ENCODE measurements around the gene PHKG2.
"Not testable (repeated sequence)": the region's sequence is repeated elsewhere in the genome, so short reads cannot be mapped to it uniquely, and the experiment has no call there.

Gene PHKG2, protein sequence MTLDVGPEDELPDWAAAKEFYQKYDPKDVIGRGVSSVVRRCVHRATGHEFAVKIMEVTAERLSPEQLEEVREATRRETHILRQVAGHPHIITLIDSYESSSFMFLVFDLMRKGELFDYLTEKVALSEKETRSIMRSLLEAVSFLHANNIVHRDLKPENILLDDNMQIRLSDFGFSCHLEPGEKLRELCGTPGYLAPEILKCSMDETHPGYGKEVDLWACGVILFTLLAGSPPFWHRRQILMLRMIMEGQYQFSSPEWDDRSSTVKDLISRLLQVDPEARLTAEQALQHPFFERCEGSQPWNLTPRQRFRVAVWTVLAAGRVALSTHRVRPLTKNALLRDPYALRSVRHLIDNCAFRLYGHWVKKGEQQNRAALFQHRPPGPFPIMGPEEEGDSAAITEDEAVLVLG

GRCh38 chr16:30747799-30748633, at the start of gene PHKG2:
Gene PHKG2, plus strand, starts transcription at chr16:30748425. Its CDS starts 396 bp downstream, at chr16:30748821.
- FAIRE-seq, result peak; percentile 85

DNA sequence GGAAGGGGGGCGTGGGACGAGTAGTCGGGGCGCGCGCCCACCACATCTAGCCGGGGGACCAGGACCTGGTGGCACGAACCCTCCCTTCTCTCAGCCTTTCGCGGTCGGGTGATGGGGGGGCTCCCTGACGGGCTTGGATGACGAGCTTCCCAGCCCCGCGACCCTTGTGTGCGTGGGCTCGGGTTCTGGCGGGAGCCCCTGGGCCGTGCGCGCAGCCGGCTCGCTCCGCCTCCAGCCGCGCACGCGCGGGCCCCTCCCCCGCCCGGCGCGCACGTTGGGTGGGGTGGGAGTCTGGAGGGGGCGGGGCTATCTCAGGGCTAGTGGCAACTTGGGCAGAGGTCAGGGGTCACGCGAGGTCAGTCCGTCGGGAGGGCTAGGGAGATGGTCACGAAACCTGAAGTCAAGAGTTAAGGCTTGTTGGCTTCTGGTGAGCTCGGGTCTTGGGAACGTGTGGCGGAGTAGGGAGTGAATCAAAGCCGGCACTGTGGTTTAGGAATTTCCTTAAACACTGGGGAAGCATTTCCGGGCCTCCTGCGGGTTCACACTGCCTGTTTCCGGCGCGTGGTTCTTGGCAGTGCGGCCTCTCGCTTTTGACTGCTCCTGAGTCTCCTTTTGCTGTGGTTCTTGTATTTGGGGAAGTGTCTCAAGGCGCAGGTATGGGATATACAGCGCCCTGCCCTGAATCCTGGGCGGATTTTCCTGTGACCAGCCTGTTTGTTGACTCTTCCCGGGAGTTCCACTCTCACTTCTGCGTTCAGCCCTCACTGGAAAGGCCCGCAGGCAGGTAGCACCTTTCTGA, 49.2 kb upstream of the PHKG2 start, which contains the start of gene SRCAP:
SRCAP (plus strand) TSS at position 356 of the 799 bp plus-strand sequence. CDS start 1,654 bp downstream, outside the sequence.
- FAIRE-seq, result no peak

DNA sequence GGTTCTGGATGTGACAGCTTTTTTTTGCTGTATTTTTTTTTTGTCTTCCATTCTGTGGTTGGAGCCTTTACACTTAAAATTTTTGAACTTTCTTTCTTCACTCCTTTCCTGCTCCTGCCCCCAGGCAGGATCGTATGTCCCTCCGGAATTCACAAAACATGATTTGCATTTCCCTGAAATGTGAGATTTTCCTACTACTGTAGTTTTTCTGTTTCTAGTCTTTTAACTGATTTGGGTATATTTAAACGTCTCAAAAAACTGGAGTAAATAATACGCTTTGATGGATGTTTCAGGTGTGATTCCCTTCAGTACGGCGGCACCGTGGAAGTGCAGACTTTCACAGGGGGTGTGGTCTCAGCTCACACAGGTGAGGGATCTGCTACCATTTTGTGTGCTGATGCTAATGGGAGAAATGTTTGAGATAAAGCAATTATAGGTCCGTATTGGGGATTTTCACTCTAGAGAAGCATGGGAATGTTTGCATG, 48.6 kb upstream of the PHKG2 start:
- FAIRE-seq, result no peak

DNA sequence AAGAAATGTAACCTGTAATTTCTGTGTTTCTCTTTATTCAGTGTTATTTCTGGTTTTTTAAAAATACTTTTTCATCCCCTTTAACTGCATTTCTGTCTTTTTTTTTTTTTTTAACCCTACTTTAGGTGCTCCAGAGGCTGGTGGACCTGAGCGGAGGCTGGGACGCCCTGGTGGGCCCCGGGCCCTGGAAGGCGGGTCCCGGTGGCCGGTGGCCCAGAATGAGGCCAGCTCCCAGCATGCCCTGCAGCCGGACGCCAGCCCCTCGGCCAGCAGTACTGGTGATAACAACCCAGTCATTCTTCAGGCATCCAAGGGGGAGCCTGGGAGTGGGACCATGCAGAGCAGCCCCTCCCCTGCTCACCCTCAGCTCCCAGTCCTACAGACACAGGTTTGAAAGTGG, 47.7 kb upstream of the PHKG2 start:
- no peak for FAIRE-seq

GRCh38 chr16:30700971-30701370, 47.3 kb upstream of the PHKG2 start:
- FAIRE-seq, result no peak

- FAIRE-seq, result not testable (repeated sequence)
These were observed 45.2 kb upstream of the PHKG2 start for GRCh38 chr16:30703071-30703470.

DNA sequence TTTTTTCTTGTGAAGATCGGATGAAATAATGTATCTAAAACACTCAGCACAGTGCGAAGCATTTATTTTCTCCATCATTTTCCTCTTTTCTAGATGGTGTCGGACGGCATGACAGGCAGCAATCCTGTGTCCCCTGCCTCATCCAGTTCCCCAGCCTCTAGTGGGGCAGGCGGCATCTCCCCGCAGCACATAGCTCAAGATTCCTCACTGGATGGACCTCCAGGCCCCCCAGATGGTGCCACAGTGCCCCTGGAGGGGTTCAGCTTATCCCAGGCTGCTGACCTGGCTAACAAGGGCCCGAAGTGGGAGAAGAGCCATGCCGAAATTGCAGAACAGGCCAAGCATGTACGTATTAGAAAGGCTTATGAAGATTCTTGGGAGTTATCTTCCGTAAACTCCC, 44.3 kb upstream of the PHKG2 start:
- no peak for FAIRE-seq

- FAIRE-seq, result no peak
These were observed 42.2 kb upstream of the PHKG2 start for GRCh38 chr16:30706046-30706445.

GRCh38 chr16:30710971-30711370, 37.3 kb upstream of the PHKG2 start:
- no peak for FAIRE-seq

GRCh38 chr16:30711712-30712111, 36.5 kb upstream of the PHKG2 start:
- no peak for FAIRE-seq

DNA sequence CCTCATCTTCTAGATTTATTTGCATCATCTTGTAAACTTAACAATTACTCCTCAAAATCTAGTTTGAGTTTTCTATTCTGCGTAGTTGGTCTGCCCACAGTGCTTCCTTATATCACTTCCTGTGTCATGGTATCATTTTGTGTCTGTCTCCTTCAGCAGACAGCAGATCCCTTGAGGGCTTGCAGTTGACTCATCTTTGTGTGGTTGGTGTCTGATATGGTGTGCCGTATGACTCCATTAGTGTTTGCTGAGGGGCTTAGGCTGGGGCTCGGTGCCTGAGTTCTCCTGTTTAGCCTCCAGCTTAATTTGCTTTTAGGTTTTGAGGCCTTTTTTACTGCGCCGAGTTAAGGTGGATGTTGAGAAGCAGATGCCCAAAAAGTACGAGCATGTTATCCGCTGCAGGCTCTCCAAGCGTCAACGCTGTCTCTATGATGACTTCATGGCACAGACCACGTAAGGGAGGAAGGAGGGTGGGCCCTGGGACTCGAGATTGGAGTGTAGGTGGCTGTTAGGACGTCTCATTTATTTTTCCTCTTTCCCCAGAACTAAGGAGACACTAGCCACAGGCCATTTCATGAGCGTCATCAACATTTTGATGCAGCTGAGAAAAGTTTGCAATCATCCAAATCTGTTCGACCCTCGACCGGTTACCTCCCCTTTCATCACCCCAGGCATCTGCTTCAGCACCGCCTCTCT, 32.3 kb upstream of the PHKG2 start:
- FAIRE-seq, result no peak

GRCh38 chr16:30720086-30720485, 28.1 kb upstream of the PHKG2 start:
- FAIRE-seq, result no peak

DNA sequence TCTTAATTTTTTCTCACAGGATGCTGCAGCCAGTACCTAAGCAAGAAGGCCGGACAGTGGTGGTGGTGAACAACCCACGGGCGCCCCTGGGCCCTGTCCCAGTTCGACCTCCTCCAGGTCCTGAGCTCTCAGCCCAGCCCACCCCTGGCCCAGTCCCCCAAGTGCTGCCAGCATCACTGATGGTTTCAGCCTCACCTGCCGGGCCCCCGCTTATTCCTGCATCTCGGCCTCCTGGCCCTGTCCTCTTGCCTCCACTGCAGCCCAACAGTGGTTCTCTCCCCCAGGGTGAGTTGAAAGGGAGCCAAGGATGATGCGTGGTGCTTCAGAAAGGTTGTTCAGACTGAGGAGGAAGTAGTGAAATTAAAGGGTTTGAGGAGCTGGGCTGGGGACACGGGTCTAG, 27.5 kb upstream of the PHKG2 start:
- FAIRE-seq, result no peak

DNA sequence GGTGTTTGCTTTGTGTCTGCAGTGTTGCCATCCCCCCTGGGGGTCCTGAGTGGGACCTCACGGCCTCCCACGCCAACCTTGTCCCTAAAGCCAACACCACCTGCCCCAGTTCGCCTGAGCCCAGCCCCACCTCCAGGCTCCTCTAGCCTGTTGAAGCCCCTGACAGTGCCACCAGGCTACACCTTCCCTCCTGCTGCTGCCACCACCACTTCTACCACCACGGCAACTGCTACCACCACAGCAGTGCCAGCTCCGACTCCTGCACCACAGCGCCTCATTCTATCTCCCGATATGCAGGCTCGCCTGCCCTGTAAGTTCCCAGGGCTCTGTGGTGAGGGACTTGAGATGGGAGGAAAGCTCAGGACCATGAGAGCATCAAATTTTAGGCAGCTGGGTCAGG, 27.1 kb upstream of the PHKG2 start:
- FAIRE-seq, result no peak

- no peak for FAIRE-seq
These were observed 26.6 kb upstream of the PHKG2 start for GRCh38 chr16:30721606-30722005.

- no peak for FAIRE-seq
These were observed 25.8 kb upstream of the PHKG2 start for GRCh38 chr16:30722443-30722842.

DNA sequence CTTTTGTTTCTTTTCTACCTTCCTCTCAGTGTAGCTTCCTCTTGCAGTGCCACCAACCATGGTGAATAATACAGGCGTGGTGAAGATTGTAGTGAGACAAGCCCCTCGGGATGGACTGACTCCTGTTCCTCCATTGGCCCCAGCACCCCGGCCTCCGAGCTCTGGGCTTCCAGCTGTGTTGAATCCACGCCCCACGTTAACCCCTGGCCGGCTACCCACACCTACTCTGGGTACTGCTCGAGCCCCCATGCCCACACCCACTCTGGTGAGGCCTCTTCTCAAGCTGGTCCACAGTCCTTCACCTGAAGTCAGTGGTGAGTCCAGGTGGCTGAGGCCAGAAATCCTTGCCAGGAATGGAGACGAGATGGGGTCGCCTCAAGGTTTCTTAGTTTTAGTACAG, 25.3 kb upstream of the PHKG2 start:
- no peak for FAIRE-seq

DNA sequence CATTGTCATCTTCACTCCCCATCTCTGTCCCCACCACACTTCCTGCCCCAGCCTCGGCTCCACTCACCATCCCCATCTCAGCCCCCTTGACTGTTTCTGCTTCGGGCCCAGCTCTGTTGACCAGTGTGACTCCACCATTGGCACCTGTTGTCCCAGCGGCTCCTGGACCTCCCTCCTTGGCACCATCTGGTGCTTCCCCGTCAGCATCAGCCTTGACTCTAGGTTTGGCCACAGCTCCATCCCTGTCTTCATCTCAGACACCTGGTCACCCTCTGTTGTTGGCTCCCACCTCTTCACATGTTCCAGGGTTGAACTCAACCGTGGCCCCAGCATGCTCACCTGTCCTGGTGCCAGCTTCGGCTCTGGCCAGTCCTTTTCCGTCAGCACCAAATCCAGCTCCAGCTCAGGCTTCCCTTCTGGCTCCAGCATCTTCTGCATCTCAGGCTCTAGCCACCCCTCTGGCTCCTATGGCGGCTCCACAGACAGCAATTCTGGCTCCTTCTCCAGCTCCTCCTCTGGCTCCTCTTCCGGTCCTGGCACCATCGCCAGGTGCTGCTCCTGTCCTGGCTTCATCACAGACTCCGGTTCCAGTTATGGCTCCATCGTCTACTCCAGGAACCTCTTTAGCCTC, 24.4 kb upstream of the PHKG2 start:
- FAIRE-seq, result no peak

DNA sequence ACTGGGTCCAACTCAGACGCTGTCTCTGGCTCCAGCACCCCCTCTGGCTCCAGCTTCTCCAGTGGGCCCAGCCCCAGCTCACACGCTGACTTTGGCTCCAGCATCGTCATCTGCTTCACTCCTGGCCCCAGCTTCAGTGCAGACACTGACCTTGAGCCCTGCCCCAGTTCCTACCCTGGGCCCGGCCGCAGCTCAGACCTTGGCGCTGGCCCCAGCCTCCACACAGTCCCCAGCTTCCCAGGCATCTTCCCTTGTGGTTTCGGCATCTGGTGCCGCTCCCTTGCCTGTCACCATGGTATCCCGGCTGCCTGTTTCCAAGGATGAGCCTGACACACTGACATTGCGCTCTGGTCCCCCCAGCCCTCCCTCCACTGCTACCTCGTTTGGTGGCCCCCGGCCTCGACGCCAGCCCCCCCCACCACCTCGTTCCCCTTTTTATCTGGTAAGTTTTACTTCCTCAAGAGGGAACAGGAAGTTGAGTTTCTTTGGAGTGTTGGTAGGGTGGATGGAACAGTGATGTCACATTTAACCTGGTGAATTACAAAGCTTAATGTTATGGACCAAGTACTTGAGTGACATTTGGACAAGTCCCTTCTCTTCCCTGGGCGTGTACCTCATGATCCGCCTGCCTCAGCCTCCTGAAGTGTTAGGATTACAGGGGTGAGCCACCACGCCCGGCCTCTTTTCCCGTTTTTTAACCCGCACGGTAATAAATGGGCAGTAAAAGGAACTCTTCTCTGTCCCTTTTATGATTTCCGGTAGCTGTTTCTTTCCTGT, 23.4 kb upstream of the PHKG2 start:
- FAIRE-seq, result no peak

GRCh38 chr16:30725418-30725792, 22.8 kb upstream of the PHKG2 start:
- no peak for FAIRE-seq

GRCh38 chr16:30728321-30728720, 19.9 kb upstream of the PHKG2 start:
- no peak for FAIRE-seq
